Gastrocnemius medialis (tissue), 4 donors: ENCODE measurements around the gene LHPP.

Experiments used
- POLR2A ChIP-seq, 2 donors: fragments of 450-650 bp; IDR thresholded peaks; one replicate each; pipeline ENCODE4 v1.6.1; 2017; ENCODE audit warnings: antibody characterized with exemption in 2 of 2, mild to moderate bottlenecking in 2 of 2, moderate library complexity in 2 of 2
- TF ChIP-seq, protein P1 (sequence below), 5 experiments: fragments of 450-650 bp in 3 of 5; fragments of 200-600 bp in 2 of 5; sonication (generic) in 2 of 5; IDR thresholded peaks in 4 of 5; conservative IDR thresholded peaks in 1 of 5; 1 replicate in 4 of 5; 2 replicates in 1 of 5; pipeline ENCODE4 v1.5.1; 2016 to 2019; ENCODE audit warnings: antibody characterized with exemption in 5 of 5, mild to moderate bottlenecking in 3 of 5, moderate library complexity in 3 of 5

DNA sequence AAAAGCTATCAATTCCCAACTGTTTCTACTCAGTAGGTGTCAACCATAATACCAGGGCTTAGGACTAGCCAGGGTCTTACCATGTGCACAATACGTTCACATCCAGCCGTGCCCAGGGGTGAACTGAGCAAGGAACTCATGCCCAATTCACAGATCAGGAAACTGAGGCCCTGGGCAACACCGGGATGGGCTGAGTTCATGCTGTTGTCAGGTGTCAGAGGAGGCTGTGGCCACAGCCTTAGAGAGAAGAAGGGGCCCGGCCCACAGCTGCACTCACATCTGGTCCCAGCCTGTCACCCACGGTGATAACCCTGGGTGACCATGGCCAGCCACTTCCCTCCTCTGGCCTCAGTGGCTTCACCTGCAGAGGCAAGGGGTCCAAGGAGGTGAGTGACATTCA lies 190.6 kb downstream of the LHPP start:
- TF ChIP-seq, protein P1, sequence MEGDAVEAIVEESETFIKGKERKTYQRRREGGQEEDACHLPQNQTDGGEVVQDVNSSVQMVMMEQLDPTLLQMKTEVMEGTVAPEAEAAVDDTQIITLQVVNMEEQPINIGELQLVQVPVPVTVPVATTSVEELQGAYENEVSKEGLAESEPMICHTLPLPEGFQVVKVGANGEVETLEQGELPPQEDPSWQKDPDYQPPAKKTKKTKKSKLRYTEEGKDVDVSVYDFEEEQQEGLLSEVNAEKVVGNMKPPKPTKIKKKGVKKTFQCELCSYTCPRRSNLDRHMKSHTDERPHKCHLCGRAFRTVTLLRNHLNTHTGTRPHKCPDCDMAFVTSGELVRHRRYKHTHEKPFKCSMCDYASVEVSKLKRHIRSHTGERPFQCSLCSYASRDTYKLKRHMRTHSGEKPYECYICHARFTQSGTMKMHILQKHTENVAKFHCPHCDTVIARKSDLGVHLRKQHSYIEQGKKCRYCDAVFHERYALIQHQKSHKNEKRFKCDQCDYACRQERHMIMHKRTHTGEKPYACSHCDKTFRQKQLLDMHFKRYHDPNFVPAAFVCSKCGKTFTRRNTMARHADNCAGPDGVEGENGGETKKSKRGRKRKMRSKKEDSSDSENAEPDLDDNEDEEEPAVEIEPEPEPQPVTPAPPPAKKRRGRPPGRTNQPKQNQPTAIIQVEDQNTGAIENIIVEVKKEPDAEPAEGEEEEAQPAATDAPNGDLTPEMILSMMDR (IDR thresholded peaks at IDR 0.05 in 4 of 5, conservative IDR thresholded peaks at IDR 0.05 in 1 of 5): no peak
- TF ChIP-seq POLR2A (IDR thresholded peaks at IDR 0.05): no peak
